ENCODE data around the gene HMCN1.

The HMCN1 gene

GRCh38 chr1:185733818-185734735 is at the start of gene HMCN1:
HMCN1 (plus strand) TSS chr1:185734391; CDS start chr1:185734780, 389 bp downstream.
- peak; percentile 85 for DNase-seq

- no peak for DNase-seq
These were observed 47.1 kb upstream of the HMCN1 start for GRCh38 chr1:185686821-185687778.

GRCh38 chr1:185690527-185690926 is 43.7 kb upstream of the HMCN1 start:
- DNase-seq = no peak

DNA sequence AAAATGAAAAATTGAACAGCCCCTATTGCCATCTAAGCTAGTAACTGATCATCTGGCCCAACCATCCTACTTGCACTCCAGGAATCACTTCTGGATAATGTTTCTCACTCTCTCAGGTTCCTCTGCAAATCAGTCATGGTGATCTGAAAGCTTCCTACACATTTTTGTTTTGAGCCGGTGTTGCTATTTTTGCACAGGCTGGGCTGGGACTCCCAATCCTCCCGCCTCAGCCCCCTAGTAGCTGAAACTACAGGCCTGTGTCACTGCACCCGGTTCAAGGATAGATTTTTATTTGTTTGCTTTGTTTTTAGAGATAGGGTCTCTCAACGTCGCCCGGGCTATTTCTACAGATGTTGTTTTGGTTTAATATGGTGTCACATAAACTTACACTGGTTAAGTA is 40.5 kb upstream of the HMCN1 start:
- DNase-seq = no peak

DNA sequence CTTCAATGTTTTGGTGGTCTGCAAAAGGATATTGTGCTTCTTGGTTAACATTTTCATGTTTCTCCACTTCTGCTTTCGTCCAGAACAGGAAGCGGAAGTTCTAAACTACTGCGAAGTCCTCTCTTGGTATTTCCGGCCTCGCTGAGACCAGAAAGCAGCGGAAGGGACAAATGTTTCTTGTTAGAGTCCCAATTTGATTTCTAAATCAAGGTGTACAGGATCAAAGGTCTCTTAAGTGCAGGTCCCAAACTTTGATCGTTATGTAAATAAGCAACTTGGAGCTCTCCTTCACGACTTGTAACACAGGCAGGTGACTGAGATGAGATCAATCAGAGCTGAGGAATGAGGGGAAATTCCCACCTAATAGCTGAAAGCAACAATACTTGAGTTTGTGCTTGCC is 40.1 kb upstream of the HMCN1 start:
- no peak for DNase-seq

GRCh38 chr1:185695299-185695698 is 38.9 kb upstream of the HMCN1 start:
- DNase-seq = no peak

- DNase-seq = no peak
These were observed 37.6 kb upstream of the HMCN1 start for GRCh38 chr1:185696422-185697150.

DNA sequence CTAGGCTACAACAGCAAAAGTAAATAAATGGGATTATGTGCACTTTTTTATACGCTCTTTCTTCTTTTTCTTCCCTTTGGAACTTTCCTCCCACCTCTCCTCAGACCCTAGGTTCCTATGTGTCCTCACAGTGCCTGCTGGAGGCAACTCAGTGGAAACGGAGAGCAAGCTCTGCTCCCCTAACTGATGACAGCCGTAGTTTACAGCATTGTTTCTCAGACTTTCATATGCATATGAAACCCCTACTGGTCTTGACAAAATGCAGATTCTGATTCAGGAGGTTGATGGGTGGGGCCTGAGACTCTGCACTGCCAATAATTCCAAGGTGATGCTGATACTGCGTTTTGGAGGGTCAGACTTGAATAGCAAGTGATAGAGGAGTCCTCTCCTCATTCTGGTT is 34.3 kb upstream of the HMCN1 start:
- DNase-seq = no peak

- no peak for DNase-seq
These were observed 32.5 kb upstream of the HMCN1 start for GRCh38 chr1:185701650-185702049.

DNA sequence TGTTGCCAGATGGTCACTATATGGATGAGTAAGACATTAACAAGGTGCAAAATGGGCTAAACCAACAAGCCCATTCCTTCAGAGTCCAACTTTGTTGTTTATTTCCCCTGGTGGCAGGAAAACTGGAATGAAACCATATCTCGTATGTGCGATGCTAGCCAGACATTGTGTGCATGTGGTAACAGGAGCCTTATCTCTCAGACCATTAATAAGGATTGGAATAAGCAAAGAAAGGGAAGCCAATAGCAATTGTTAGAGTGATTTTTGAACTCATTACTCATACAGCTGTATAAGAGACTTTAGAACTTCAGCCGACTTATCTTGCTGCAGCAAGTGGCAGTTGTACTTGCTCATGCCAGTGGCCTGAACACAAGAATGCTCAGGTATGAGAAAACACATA is 30.0 kb upstream of the HMCN1 start:
- no peak for DNase-seq

DNA sequence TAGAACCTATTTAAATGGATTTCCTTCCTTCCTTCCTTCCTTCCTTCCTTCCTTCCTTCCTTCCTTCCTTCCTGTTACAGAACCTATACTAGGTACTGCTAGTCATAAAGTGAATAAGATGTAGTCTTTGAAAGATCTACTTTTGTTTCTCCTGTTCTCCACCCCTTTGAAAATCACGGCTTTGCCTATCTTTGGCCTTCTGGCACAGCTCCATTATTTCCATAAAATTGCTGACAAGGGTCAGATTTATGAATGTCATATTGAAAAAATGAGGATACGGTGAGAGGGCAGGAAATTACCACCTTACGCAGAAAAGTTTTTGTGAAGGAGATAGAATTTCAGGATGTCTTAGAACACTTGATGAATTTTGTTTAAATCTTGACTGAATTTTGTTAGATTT is 18.1 kb upstream of the HMCN1 start:
- no peak for DNase-seq

DNA sequence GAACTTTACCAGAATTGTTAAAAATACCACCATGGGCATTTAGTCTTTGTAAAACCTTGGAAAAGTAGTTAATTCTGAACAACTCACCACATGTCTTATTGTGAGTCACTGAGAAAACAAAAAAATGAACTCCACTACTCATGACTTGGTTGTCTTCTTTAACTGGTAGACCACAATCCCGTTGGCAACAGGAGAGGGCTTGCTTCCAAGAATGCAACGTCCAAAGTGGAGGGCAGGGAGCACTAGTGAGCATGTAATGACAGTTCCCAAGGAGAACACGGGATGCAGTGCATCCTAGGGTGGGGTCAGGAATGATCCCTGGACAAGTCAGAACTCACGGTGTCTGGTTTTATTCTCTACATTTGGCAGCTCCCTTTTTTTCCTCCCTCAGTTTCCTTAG is 15.2 kb upstream of the HMCN1 start:
- DNase-seq = peak; percentile 34

- no peak for DNase-seq
These were observed 13.4 kb upstream of the HMCN1 start for GRCh38 chr1:185720633-185721272.

DNA sequence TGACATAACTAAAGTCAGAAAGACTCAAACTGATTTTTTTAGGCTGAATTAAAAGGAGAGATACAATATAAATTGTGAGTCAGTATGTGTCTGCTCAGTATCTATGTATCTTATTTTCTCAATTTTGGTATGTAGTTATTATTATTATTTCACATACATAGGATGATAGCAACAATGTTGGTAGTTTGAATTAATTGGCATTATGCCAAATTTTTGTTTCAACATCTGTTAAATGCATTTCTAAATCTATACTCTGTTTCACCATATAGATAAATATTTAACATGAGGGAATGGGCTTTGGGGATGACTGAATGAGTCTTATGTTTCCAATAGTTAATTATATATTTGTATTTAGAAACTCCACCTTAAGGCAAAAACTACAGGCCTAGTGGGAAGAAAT is 12.6 kb upstream of the HMCN1 start:
- DNase-seq = no peak

- no peak for DNase-seq
These were observed 12.1 kb upstream of the HMCN1 start for GRCh38 chr1:185722098-185722497.

DNA sequence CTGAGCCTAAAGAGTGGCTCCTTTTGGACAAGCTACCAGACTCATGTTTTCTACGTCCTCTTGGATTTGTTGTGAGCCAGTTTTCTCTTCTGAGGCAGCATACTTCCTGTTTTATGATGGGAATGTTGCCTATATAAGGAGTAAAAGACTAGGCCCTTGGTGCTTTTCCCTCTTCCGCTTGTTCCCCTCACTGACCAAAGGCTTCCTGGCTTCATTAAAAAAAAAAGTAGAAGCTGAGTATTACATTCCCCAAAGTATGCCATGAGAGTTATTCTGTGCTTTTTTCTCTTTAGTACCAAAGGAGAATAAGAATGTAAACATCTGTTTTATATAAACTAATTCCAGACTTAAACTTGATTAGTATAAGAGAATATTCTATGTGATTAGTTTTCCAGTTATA is 6.5 kb upstream of the HMCN1 start:
- DNase-seq = no peak

- DNase-seq = no peak
These were observed 2.7 kb upstream of the HMCN1 start for GRCh38 chr1:185731446-185731845.

DNA sequence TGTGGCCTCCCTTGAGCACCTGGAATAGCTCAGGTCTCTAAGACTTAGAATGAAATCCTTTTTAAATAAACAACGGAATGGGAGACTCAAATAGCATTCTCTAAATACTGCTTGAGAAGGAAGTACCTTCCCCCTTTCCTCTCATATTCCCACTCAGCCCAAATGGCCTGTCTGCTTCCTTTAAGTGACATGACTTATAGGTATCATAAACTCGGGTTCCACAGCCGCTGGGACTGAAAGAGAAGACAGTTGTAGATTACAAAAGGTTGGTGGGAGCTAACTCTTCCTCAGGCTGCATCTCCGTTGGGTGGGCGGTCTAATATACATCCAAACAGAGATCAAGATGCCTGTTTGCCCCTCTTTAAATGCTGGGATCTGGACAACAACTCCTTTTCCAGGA is 1.2 kb upstream of the HMCN1 start:
- no peak for DNase-seq

- no peak for DNase-seq
These were observed 924 bp downstream of the HMCN1 start for GRCh38 chr1:185734929-185735700.

DNA sequence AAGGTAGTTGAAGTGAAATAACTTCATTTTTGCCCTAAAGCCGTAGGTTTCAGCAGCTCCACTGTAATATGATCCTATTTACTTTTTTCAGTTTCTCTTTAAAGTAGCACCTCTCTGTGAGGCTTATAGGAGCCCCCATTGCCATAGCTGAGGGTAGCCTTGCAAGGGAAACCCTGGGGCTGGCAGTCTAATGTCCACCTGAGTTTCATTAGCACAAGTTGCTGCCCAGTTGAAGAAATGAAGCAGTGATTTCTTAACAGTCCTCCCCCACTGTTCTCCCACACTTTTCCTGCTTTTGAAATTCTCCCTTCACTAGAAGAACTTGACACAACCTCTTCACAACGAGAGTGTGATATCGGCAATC is 1.5 kb downstream of the HMCN1 start:
- no peak for DNase-seq

- no peak for DNase-seq
These were observed 5.8 kb downstream of the HMCN1 start for GRCh38 chr1:185739967-185740366.

DNA sequence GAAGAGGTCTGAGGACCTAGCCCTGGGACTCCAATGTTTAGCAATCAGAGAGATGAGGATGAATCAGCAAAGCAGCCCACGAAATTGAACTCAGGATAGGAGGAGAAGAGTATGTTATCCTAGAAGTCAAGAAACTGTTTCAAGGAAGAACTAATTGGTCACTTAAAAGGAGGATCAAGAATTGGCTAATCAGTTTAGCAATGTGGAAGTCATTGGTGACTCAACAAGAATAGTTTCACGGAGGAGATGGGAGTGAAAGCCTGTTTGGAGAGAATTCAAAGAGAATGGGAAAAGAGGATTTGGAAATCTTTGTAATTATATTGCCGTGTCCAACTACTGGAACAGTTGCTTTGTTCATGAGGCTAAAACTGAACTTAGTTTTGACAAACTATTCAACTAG is 7.4 kb downstream of the HMCN1 start:
- DNase-seq = no peak

Data from right hindlimb (tissue), 1 donor.